ENCODE results near the gene BHLHE40. TPM values are rescaled to one million over a fixed set of nuclear protein-coding genes. Genes with fewer than 3 reads are reported as not detected.
A peak's percentile ranks its signal among the peaks of the same experiment; 100 is the strongest.
"Not testable (repeated sequence)": the region's sequence is repeated elsewhere in the genome, so short reads cannot be mapped to it uniquely, and the experiment has no call there.

The BHLHE40 gene
- 266 TPM for total RNA-seq

- ATAC-seq = peak; percentile 44
These were observed at the start of gene BHLHE40 for GRCh38 chr3:4979428-4980228. BHLHE40 (plus strand) TSS chr3:4979437; CDS start chr3:4979719, 282 bp downstream.

- ATAC-seq = no peak
These were observed 48.7 kb upstream of the BHLHE40 start for GRCh38 chr3:4930501-4930900.

- no peak for ATAC-seq
These were observed 45.2 kb upstream of the BHLHE40 start for GRCh38 chr3:4934050-4934449.

GRCh38 chr3:4935347-4935746, 43.9 kb upstream of the BHLHE40 start:
- no peak for ATAC-seq

- ATAC-seq = no peak
These were observed 42.1 kb upstream of the BHLHE40 start for GRCh38 chr3:4936982-4937614.

- no peak for ATAC-seq
These were observed 40.8 kb upstream of the BHLHE40 start for GRCh38 chr3:4938281-4938982.

- no peak for ATAC-seq
These were observed 40.0 kb upstream of the BHLHE40 start for GRCh38 chr3:4939276-4939675.

- no peak for ATAC-seq
These were observed 38.3 kb upstream of the BHLHE40 start for GRCh38 chr3:4940985-4941384.

GRCh38 chr3:4943549-4943948, 35.7 kb upstream of the BHLHE40 start:
- ATAC-seq = no peak

- no peak for ATAC-seq
These were observed 33.9 kb upstream of the BHLHE40 start for GRCh38 chr3:4945324-4945723.

GRCh38 chr3:4947028-4947427, 32.2 kb upstream of the BHLHE40 start:
- ATAC-seq = no peak

GRCh38 chr3:4948395-4948794, 30.8 kb upstream of the BHLHE40 start:
- no peak for ATAC-seq

GRCh38 chr3:4949004-4949403, 30.2 kb upstream of the BHLHE40 start:
- no peak for ATAC-seq

- no peak for ATAC-seq
These were observed 29.6 kb upstream of the BHLHE40 start for GRCh38 chr3:4949659-4950058.

- no peak for ATAC-seq
These were observed 28.9 kb upstream of the BHLHE40 start for GRCh38 chr3:4950351-4950784.

GRCh38 chr3:4950948-4951347, 28.3 kb upstream of the BHLHE40 start:
- ATAC-seq = peak; percentile 36

- no peak for ATAC-seq
These were observed 26.1 kb upstream of the BHLHE40 start for GRCh38 chr3:4953119-4953518.

GRCh38 chr3:4954256-4955000, 24.8 kb upstream of the BHLHE40 start:
- no peak for ATAC-seq

- no peak for ATAC-seq
These were observed 23.1 kb upstream of the BHLHE40 start for GRCh38 chr3:4956099-4956498.

GRCh38 chr3:4956738-4957137, 22.5 kb upstream of the BHLHE40 start:
- no peak for ATAC-seq

GRCh38 chr3:4957978-4958377, 21.3 kb upstream of the BHLHE40 start:
- ATAC-seq = no peak

- no peak for ATAC-seq
These were observed 20.1 kb upstream of the BHLHE40 start for GRCh38 chr3:4959180-4959579.

- not testable (repeated sequence) for ATAC-seq
These were observed 17.4 kb upstream of the BHLHE40 start for GRCh38 chr3:4961865-4962264.

Measured in esophagus mucosa (tissue), 1 donor.